NCI-H2107 treated with DMSO at 0.1 percent for 48 hours (cell line): Measurements from ENCODE around the gene FXYD7.
A peak's percentile ranks its signal among the peaks of the same experiment; 100 is the strongest.
"Not testable (repeated sequence)": the region's sequence is repeated elsewhere in the genome, so short reads cannot be mapped to it uniquely, and the experiment has no call there.

Experiments used
- DNase-seq: peaks from one replicate; lab custom pipeline; 2025; ENCODE audit not compliant: unreplicated experiment; lab: John Stamatoyannopoulos, UW

Gene FXYD7

DNA sequence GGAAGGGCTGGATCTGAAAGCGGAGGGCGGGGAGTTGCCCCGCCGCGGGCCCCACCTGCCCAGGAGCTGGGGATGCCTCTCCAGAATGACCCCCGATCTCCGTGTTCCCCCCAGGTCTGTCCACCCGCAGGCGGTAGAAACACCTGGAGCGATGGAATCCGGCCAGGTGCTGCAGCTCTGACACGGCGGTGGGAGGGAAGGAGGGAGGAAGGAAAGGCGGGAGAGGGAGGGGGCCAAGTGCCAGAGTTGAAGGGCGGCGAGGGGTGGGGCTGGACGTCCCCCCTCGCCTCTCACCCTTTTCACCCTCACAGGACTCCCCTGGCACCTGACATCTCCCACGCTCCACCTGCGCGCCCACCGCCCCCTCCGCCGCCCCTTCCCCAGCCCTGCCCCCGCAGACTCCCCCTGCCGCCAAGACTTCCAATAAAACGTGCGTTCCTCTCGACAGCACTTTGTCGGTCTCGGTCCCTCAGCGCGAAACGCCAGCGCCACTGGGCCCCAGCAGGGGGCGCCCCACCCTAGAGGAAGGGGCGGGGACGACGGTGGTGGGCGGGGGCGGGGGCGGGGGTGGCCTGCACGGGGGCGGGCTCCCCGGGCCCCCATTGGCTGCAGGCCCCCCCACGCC is 337 bp upstream of the FXYD7 start:
- DNase-seq: no peak

DNA sequence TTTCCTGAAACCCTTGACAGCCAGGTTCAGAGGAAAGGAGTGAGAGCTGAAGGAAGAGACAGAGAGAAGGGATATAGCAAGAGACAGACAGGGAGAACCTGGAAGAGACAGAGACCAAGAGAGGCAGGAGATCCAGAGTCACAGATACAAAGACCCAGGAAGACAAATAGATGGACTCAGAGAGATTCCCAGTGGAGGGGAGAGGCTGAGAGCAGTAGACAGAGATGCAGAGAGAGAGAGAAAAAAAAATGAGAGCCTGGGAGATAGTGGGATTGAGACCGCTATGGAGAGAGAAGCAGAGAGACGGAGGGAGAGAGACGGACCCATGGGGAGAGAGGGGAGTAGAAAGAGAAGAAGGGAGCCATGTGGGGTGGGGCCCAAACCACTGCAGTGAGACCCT is 763 bp downstream of the FXYD7 start:
- DNase-seq: no peak

DNA sequence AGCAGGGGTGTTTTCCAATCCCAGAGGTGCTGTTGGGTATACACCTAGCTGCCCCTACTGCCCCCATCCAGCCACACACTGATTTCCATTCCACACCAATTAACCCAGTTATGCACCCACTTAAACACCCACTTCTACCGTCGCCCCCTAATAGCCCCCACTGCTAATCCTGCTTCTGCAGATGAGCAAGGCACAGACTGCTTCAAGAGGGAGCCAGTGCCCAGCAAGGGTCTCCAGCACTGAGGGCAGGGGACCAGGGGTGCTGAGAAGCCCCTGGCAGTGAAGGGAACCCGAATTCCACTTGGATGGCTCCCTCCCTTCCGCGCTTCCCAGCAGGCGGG is 1.2 kb downstream of the FXYD7 start:
- DNase-seq: no peak

DNA sequence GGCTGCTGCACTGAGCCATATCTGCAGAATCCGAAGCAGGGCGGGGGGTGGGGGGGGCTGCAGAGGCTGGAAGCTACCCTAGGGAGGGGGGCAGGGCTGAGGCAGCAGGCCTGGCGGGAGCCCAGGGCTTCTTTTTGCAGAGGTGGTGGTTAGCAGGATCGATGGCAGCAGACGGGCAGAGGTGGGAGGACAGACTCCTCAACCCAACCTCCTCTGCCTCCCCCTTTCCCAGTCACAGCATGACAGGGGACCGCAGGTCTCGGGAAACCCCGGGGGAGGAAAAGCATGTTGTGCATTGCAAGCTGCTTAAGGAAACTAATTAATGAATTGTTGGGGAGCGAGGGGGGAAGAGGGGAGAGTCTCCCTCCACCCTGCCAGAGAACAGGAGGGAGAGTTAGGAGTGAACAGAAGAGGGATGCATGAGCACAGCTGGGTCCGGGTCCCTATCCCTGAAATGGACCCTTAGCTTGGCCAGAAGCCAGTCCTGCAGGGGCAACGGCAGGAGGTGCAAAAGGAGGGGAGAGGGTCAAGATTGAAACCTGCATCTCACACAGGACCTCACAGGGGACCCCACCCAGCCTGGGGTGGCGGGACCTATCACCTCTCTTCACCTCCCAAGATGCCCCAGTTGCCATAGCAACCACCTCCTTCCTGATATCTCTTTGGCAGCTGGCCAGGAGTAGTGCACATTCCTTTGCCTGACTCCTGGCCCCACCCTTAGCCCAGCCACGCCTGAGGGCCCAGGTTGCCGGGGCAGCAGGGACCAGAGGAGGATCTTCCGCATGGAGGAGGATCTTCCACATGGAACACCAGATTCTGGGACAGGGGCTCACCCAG is 1.8 kb downstream of the FXYD7 start:
- DNase-seq: no peak

DNA sequence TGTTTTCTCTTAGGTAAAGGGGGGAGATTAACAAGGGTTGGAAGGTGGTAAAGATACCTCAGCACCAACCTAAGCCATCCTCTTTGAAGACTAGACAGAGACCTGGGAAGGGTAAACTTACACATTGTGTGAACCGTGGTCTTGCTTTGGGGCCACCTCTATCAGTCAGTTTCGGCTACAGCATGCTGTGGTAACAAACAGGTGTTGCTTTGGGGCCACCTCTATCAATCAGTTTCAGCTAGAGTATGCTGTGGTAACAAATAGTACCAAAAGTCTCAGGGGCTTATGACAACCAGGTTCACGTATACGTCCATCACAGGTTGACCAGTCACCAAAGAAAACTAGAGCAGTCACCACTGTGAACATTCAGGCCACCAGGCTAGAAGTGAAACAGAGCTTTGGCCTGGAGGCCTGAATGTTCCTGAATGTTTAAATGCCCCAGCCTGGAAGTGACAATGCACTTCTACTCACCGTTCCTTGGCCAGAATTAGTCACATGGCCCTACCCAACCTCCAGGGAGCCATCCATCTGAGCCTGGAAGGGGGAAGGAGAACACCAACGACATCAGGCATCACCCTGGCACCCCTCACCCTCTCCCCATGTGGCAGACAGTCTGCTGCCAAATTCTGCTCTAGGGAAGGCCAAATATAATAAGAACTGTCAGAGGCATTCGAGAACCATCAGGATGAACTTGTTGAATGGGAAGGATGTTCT is 3.8 kb downstream of the FXYD7 start:
- DNase-seq: no peak

DNA sequence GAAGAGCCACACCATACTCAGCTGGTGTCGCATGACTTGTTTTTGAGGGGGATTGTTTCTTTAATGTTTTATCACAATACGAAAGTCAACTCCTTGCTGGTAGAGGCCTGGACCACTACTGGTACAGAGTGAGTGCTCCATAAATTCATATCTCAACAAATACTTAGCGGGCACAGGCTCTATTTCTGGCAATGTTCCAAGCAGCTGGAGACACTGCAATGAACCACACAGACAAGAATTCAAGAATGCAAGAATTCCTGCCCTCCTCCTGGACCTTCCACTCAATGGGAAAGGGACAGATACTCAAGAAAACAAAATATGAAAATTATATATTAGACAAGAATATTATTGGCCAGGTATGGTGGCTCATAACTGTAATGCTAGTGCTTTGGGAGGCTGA is 6.4 kb downstream of the FXYD7 start:
- DNase-seq: no peak

DNA sequence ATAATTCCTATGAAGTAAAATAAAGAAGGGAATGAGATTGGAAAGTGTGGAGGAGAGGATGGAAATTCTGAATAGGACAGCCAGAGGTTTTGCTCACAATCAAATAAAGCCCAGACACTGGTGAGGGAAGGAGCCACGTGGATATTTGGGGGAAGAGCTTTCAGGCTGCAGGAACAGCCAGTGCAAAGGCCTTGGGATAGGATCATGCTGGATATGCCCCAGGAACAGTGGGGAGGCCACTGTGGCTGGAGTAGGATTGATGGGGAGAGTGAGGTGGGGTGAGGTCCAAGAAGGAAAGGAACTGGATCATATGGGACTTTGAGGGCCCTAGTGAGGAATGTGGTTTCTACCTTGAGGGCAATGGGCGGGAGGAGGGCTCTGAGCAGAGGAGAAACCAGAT is 7.4 kb downstream of the FXYD7 start:
- no peak for DNase-seq

DNA sequence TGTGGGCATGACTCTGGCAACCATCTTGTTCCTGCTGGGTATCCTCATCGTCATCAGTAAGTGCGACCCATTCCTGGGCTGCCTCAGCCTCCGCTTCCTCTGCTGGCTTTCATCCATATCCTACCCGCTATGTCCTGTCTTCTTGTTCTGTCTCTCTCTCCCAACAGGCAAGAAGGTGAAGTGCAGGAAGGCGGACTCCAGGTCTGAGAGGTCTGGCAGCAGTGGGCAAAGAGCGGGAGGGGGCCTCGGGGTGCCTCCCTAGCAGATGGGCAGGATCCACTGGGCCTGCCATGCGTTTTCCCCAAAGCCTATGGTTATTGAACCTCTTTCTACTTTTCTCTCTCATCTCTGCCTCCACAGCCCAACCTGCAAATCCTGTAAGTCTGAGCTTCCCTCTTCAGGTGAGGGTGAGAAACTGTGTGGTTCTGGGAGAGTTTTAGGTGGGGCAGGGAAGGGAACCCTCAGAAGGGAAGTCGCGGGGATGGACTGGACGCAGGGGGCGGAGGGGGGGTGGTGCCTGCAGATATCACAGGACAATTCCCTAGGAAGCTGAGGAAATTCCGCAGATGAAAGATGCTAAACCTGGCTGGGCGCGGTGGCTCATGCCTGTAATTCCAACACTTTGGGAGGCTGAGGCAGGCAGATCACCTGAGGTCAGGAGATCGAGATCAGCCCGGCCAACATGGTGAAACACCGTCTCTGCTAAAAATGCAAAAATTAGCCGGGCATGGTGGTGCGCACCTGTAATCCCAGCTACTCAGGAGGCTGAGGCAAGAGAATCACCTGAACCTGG is 8.4 kb downstream of the FXYD7 start:
- DNase-seq: no peak

DNA sequence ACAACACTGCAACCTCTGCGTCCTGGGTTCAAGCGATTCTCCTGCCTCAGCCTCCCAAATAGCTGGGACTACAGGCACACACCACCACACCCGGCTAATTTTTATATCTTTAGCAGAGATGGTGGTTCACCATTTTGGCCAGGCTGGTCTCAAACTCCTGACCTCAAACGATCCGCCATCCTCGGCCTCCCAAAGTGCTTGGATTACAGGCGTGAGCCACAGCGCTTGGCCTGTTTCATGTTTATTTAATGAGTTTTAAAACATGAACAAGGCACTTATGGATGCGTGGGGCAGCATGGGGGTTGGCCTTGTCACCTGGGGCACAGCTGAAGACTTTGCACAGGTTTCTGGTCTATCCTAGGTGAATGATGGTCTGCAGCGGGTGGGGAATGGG is 10.1 kb downstream of the FXYD7 start:
- DNase-seq: not testable (repeated sequence)

DNA sequence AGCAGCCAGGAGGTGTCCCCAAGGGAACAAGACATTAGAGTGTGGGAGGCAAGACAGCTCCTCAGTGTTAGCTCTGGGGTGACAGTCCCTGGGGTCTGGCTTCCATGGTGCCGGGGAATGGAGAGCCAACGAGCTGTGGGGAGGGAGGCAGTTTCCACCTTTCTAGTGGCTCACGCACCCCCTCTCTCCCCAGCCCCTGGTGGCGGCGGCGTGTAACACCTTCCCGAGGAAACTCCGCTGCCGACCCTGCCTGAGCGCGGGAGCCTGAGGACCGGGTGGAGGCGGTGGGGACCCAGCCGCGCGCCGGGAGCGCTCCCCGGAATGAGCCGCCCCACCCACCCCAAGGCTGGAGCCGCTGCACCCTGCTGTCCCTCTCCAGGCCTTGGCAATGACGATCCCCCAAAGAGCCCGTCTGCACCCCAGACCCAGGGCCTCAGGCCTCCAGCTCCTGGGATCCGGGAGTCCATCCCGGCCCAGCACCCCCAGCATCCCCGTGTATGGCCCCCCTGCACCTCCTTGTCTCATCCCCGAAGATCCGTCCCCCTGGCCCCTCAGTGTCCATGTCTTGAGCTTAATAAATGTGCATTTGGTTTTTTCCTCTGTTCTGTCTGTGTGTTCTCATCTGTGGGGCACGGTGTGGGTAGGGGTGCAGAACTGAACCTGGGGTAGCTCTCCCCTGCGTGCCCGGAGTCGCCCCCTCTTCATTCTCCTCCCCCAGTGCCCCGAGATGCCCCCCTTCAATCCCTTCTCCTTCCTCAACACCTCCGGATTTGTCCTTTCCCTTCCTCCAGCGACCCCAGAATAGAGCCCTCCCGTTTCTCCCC is 10.9 kb downstream of the FXYD7 start:
- no peak for DNase-seq

DNA sequence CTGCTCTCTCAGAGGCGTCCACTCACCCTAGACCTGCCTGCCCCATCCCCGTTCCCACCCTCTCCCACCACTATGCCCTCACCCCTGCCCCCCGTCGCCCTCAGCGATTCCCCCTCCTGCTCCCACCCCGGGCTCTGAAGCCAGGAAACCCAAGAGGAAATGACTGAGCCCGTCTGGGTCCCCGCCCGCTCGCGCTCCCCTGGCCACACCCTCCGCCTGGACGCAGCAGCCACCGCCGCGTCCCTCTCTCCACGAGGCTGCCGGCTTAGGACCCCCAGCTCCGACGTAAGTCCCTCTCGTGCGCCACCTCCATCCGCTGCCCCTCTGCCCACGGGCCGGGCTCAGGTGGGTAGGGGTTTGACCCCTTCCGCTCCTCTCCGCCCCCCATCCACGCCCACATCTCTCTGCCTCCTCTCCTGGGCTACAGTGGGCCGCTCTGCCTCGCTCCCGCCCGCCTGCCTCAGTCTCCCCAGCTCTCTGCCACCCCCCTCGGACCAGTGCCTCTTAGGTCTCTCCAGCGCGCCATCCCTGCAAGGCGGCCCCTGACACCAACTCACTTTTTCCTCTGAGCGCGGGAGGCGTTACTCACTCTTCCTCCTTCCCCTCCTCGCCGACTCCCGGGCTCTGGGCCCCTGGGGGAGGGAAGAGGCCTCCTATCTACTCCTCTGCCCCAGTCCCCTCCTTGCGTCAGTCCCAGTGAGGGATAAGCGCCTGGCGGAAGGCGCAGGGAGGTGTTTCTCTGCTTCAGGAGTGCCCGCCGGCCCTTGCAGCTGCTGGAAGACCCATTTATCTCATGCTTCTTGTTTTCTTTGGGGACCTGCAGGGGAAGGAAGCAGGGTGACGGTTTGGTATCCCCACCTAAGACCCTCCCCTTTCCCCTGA is 11.7 kb downstream of the FXYD7 start, which contains the start of gene FXYD5:
Gene FXYD5, plus strand, starts transcription at position 211 of the 882 bp plus-strand sequence. CDS start 816 bp downstream, outside the sequence.
- no peak for DNase-seq

DNA sequence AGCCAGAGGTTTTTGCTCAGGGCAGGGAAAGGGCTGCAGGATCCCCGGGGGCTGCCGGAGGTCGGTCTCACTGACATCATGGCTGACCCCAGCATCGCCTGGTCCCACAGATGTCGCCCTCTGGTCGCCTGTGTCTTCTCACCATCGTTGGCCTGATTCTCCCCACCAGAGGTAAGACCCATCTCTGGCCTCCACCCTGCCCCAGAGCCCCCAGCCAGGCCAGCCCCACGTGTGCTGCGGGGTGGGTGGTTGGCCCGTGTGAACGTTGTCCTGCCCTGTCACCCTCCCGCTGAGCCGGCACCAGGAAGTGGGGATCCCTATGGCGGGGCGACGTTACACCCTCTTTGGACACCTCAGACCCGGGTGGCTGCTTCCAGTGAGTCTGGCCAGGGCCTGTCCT is 12.4 kb downstream of the FXYD7 start:
- no peak for DNase-seq

DNA sequence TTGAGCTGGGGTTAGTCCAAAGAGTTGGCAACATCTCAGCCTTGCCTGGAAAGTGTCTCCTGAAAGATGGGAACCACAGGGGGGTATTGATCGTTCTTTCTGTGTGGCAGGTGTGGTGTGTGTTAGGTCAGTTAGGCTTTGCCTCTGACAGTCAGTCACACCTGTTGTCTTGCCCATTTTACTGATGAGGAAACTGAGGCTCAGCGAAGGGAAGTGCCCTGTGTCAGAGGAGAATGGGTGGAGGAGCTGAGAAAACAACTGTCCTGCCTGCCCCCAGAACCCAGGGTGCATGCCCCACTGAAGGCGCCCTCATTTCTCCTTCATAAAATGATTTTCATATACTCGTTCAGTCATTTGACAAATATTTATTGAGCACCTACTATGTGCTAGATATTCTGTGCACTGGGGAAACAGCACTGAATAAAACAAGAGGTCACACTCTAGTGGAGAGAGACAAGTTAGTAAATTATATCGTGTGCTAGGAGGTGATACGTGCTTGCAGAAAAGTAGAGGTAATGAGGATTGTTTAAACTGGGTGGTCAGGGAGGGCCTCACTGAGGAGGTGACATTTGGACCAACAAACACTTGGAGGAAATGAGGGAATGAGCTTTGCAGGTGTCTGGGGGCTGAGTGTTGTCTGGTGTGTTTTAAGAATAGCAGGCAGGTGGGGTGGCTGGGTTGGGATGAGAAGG is 13.1 kb downstream of the FXYD7 start:
- DNase-seq: peak; percentile 7

DNA sequence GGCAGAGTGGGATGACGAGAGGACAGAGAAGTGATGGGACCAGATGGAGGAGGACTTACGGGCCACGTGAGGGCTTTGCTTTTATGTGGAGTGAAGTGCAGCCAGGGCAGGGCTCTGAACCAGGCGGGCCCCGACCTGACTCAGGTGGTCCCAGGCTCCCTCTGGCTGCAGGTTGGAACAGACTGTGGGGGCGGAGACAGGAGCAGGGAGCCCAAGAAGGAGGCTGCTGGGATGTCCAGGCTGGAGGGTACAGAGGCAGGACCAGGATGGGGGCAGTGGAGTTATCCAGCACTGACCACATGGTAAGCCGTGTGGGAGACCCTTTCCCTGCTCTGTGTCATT is 13.6 kb downstream of the FXYD7 start:
- no peak for DNase-seq

DNA sequence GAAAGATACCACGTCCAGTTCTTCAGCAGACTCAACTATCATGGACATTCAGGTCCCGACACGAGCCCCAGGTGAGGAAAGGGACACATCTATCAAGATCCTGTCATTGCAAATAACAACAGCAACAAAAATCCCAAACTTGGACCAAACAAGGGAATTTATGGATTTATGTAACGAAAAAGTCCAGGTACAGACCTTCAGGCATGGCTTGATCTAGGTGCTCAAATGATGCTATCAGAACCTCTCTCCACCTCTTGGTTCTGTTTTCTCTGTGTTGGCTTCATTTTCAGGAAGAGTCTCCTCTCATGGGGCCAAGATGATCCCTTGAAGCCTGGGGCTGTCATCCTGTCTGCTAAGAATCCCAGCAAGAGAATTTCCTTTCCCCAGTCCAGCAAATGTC is 14.4 kb downstream of the FXYD7 start:
- no peak for DNase-seq

DNA sequence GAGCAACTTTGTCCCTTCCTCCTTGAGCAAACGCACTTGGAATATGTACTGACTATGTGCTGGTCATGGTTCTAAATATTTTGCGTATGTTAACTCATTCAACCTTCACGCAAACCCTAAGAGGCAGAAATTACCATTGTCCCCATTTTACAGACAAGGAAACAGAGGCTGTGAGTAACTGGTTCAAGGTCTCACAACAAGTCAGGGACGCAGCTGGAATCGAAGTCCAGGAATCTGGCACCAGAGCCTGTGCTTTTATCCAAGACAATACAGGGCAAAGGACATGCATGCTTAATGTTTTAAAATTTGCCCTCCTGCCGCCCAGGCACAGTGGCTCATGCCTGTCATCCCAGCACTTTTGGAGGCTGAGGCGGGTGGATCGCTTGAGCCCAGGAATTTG is 16.6 kb downstream of the FXYD7 start:
- no peak for DNase-seq

DNA sequence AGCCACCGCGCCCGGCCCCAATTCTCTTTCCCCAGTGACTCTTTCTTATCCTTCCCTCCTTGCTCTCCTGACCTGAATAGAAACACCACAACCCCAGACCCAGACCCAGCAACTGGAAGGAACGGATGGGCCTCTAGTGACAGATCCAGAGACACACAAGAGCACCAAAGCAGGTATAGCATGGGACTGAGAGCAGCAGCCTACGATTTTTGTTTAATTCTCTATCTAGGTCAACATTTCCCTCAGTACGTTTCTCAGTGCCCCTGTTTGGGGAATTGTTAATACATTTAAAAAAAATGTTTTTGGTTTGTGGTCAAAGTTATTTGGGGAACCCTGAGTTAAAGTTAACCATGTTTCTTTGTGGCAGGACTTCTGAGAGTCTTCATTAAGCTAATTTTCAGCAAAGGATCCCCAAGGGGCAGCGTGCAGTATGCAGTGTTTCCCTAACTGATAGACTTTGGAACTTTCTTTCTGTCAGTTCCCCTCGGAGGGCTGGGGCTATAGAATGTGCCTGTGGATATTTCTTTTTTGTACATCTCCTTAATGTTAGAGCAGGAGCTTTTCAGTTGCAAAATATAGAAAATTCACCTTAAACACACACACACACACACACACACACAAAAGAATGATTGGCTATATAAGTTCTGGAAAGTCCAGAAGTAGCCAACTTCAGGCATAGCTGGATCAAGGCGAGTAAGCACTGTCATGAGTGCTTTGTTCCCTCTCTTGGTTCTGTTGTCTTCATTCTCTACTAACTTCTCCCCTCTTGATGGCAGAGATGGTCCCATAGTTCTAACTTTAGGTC is 17.8 kb downstream of the FXYD7 start:
- no peak for DNase-seq

DNA sequence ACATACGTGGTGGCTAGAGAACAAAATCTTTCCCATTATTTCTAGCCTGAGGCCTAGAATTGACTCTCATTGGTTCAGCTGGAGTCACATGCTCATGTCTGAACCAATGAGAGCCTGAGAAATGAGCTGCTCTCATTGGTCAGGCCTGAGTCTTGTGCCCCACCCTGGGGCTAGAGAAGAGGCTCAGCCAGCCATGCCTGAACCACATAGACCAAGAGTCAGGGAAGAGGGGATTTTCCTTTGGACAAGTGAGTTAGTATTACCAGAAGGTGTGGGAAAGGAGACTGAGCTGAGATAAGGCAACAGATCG is 18.3 kb downstream of the FXYD7 start:
- no peak for DNase-seq
